MCF 10A (cell line): Measurements from ENCODE around the gene HECTD1. TPM values are rescaled to one million over a fixed set of nuclear protein-coding genes. Genes with fewer than 3 reads are reported as not detected.
"Not testable (repeated sequence)": the region's sequence is repeated elsewhere in the genome, so short reads cannot be mapped to it uniquely, and the experiment has no call there.

Experiments
- BruUV-seq: library from RNA; stranded (reverse); fragments of 400-500 nt; replicated peaks from 2 replicates; lab custom pipeline; 2021; lab: Mats Ljungman, UMichigan
- CTCF ChIA-PET: fragments of 300-600 bp; sonication (Branson Sonifier 250); formaldehyde crosslinking; extraction: SDS; loops from one replicate; lab custom pipeline; 2021; ENCODE audit warnings: antibody characterized with exemption, inconsistent platforms; lab: Yijun Ruan, JAX
- POLR2A ChIA-PET: fragments of 300-600, 350-650 bp; sonication (Branson Sonifier 250); formaldehyde crosslinking; extraction: SDS; loops from one replicate; lab custom pipeline; 2020; ENCODE audit warnings: antibody characterized with exemption, inconsistent platforms; lab: Yijun Ruan, JAX
- DNase-seq: peaks from one replicate; pipeline ENCODE4 v3.0.0-alpha.2; 2018; ENCODE audit not compliant: unreplicated experiment
- H3K27ac Mint-ChIP-seq: one replicate; pipeline ENCODE4 v1.8.0; 2022; ENCODE audit warnings: mild to moderate bottlenecking, low read depth, mixed read lengths; ENCODE audit not compliant: unreplicated experiment
- H3K27me3 Mint-ChIP-seq: one replicate; pipeline ENCODE4 v1.8.0; 2022; ENCODE audit warnings: mixed read lengths; ENCODE audit not compliant: insufficient read depth, unreplicated experiment
- H3K36me3 Mint-ChIP-seq: one replicate; pipeline ENCODE4 v1.8.0; 2022; ENCODE audit warnings: mild to moderate bottlenecking, moderate library complexity, mixed read lengths; ENCODE audit not compliant: insufficient read depth, unreplicated experiment
- H3K4me1 Mint-ChIP-seq: one replicate; pipeline ENCODE4 v1.8.0; 2022; ENCODE audit warnings: mixed read lengths; ENCODE audit not compliant: insufficient read depth, unreplicated experiment
- H3K4me3 Mint-ChIP-seq: one replicate; pipeline ENCODE4 v1.8.0; 2022; ENCODE audit warnings: mild to moderate bottlenecking, moderate library complexity, mixed read lengths; ENCODE audit not compliant: unreplicated experiment
- H3K9me3 Mint-ChIP-seq: one replicate; pipeline ENCODE4 v1.8.0; 2022; ENCODE audit warnings: mixed read lengths; ENCODE audit not compliant: unreplicated experiment
- CTCF ChIP-seq: fragments of 200-600 bp; IDR thresholded peaks from one replicate; pipeline ENCODE4 v1.8.0; 2022; ENCODE audit warnings: antibody characterized with exemption, mild to moderate bottlenecking; ENCODE audit not compliant: unreplicated experiment
- intact Hi-C: fragments of 100-400 bp; cut with micrococcal nuclease; formaldehyde crosslinking; loops from 2 replicates; pipeline ENCODE4 v1.14.1; 2022
- total RNA-seq: library from RNA; stranded (reverse); gene quantifications from 2 replicates; pipeline ENCODE4 v1.2.3, GENCODE V29; 2022

Gene HECTD1
- total RNA-seq, 1 experiment from 2014 or later: 122 TPM

- ChIA-PET CTCF (interaction anchor here (0.5 to 1.1 kb wide), 2 partner anchors 15 to 107 kb away, joined by 3 read pairs; no protein-coding TSS in a partner anchor), POLR2A (interaction anchor here (1.0 to 1.8 kb wide), 3 partner anchors 13 to 118 kb away, joined by 3 to 5 read pairs (median 3); partner anchors contain the start of gene STRN3)
- Mint-ChIP-seq H3K27ac (no peak overlapping the region), H3K9me3 (no peaks in the 10 kb centered on the region), H3K4me1 (no peaks in the 10 kb centered on the region), H3K36me3 (peaks cover 67% of the 10 kb centered on the region), H3K27me3 (no peaks in the 10 kb centered on the region), H3K4me3 (no peak overlapping the region)
- intact Hi-C loops: no loop called here
- no TSS peak for BruUV-seq
- TF ChIP-seq CTCF: no peak
- DNase-seq: no peak
These were observed 110.5 kb downstream of the HECTD1 start for GRCh38 chr14:31097081-31097480.

GRCh38 chr14:31096255-31096654 lies 111.3 kb downstream of the HECTD1 start:
- Mint-ChIP-seq H3K36me3 (peaks cover 59% of the 10 kb centered on the region), H3K27me3 (no peaks in the 10 kb centered on the region), H3K4me1 (peaks cover under 1% of the 10 kb centered on the region), H3K9me3 (no peaks in the 10 kb centered on the region), H3K27ac (no peak overlapping the region), H3K4me3 (no peak overlapping the region)
- ChIA-PET CTCF (interaction anchor here (1.1 to 1.2 kb wide), 2 partner anchors 14 kb away, joined by 3 to 8 read pairs; no protein-coding TSS in a partner anchor), POLR2A (interaction anchor here (1.0 to 1.1 kb wide), 2 partner anchors 70 to 73 kb away, joined by 3 read pairs; partner anchors contain the start of gene STRN3)
- no peak for DNase-seq
- TF ChIP-seq CTCF: no peak
- intact Hi-C loops: no loop called here
- BruUV-seq: no TSS peak

- H3K27me3 Mint-ChIP-seq, H3K4me3 Mint-ChIP-seq, H3K9me3 Mint-ChIP-seq, intact Hi-C loops, BruUV-seq, DNase-seq, H3K27ac Mint-ChIP-seq, H3K4me1 Mint-ChIP-seq: not testable (repeated sequence)
- POLR2A ChIA-PET: interaction anchor here (1.1 kb wide), 1 partner anchor 73 kb away, joined by 3 read pairs; no protein-coding TSS in a partner anchor
- CTCF ChIA-PET: interaction anchor here (0.7 to 1.2 kb wide), 2 partner anchors 13 to 998 kb away, joined by 3 to 8 read pairs; no protein-coding TSS in a partner anchor
- peaks cover 58% of the 10 kb centered on the region for H3K36me3 Mint-ChIP-seq
These were observed 111.8 kb downstream of the HECTD1 start for GRCh38 chr14:31095817-31096216.

GRCh38 chr14:31093884-31094839 lies 113.4 kb downstream of the HECTD1 start:
- DNase-seq, H3K27me3 Mint-ChIP-seq, H3K9me3 Mint-ChIP-seq, H3K27ac Mint-ChIP-seq, H3K4me3 Mint-ChIP-seq, intact Hi-C loops, BruUV-seq: not testable (repeated sequence)
- CTCF ChIA-PET: interaction anchor here (2.8 kb wide), 1 partner anchor 12 kb away, joined by 10 read pairs; no protein-coding TSS in a partner anchor
- POLR2A ChIA-PET: interaction anchor here (0.6 kb wide), 2 partner anchors 107 to 324 kb away, joined by 3 read pairs; no protein-coding TSS in a partner anchor
- peaks cover 47% of the 10 kb centered on the region for H3K36me3 Mint-ChIP-seq
- H3K4me1 Mint-ChIP-seq: peaks cover 12% of the 10 kb centered on the region
